SIG-M5 treated with dmso at 0.1 percent for 504 hours (cell line): ENCODE measurements around the gene HNRNPCL1.
"Not testable (repeated sequence)": the region's sequence is repeated elsewhere in the genome, so short reads cannot be mapped to it uniquely, and the experiment has no call there.

ENCODE experiments used
- DNase-seq: peaks from one replicate; lab custom pipeline; 2025; ENCODE audit not compliant: unreplicated experiment; lab: John Stamatoyannopoulos, UW

Gene HNRNPCL1

GRCh38 chr1:12848620-12849019 is at the start of gene HNRNPCL1:
Gene HNRNPCL1 (minus strand): TSS chr1:12848720. CDS start chr1:12848289, 431 bp downstream.
- DNase-seq, result not testable (repeated sequence)

- DNase-seq, result not testable (repeated sequence)
Observed at GRCh38 chr1:12898170-12898569, 49.6 kb upstream of the HNRNPCL1 start, which contains the start of gene PRAMEF10. Gene PRAMEF10 (minus strand): TSS chr1:12898270. CDS start chr1:12895847, 2,423 bp downstream.

DNA sequence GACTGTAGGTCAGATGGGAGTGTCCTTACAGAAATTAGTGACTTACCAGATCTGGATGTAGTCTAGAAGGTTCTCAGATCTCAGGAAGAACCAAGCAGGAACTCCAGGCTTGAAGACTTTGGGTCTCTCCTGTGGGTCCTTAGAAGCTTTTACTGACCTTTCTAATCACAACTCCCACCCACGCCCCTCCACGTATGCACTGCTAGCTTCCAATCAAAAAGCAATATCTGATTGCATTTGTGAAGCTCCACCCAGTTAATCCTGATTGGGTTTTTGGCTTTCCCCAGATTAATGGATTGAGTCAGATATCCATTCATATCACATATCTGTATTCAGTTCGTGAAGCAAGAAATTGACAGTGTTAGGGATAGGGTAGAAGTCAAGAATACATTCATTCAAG is 37.6 kb upstream of the HNRNPCL1 start, which contains the start of gene PRAMEF4:
PRAMEF4 (minus strand) TSS at position 101 of the 400 bp plus-strand sequence. CDS start 2,807 bp downstream, outside the sequence.
- not testable (repeated sequence) for DNase-seq

GRCh38 chr1:12878453-12878852 is 29.9 kb upstream of the HNRNPCL1 start:
- DNase-seq, result not testable (repeated sequence)

DNA sequence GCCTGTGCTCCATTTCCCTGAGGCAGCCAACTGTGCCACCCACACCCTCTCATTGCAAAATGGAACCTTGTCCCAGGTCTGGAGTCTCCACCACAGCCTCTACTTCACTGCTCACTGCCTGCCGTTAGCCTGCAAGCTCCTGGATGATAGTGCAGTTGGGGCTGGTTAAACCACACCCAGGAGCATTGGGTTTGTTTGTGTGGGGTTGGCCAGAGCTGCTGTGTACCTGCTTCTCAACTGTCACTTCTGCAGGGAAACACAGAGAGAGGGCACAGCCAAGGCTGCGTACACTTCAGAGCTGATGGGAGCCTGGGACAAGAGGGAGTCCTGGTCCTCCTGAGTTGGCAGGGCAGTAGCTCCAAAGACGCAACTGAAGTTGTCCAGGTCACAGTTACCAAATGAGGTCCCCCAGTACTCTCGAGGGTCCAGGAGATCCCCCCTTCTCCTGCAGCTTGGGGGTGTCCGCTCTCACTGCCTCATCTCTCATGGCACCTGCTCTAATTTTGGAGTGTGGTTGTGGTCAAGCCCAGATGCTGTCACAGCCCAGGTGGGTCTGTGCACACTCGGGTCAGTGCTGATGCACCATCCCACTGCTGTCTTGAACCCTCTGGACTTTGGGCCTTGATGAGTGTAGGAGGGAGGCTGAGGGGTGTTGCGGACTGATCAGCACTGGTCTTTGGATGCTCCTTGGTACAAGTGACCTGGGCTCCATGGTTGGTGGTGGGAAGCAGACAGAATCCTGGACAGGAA is 14.8 kb upstream of the HNRNPCL1 start:
- DNase-seq, result not testable (repeated sequence)

DNA sequence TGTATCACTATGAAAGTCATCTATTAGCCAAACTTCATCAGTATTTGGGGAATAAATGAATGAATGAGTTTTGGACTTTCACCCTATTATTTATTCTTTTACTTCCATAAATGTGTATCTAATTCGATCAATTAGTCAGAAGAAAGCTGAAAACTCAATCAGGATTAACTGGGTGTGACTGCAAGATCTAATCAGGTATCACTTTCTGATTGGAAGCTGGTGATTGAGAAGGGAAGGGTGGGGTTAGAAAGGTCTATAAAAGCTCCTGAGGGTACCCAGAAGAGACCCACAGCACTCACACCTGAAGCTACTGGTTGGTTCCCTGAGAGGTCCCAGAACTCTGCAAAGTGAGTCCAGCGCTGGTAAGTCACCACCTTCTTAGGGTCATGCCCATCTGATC is 8.3 kb upstream of the HNRNPCL1 start, which contains the start of gene PRAMEF2:
PRAMEF2 (plus strand) TSS at position 301 of the 400 bp plus-strand sequence. CDS start 1,924 bp downstream, outside the sequence.
- DNase-seq, result not testable (repeated sequence)

DNA sequence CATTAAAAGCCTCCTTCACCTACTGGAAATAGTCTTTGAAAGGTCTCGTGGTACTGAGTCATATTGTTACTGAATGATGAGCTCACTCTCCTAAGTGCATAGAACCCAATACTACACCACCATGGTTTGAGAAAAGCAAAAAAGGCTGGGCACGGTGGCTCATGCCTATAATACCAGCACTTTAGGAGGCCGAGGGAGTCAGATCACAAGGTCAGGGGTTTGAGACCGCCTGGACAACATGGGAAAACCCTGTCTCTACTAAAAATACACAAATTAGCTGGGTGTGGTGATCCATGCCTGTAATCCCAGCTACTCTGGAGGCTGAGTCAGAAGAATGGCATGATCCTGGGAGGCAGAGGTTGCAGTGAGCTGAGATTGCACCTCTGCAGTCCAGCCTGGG is 3.3 kb upstream of the HNRNPCL1 start:
- no peak for DNase-seq

DNA sequence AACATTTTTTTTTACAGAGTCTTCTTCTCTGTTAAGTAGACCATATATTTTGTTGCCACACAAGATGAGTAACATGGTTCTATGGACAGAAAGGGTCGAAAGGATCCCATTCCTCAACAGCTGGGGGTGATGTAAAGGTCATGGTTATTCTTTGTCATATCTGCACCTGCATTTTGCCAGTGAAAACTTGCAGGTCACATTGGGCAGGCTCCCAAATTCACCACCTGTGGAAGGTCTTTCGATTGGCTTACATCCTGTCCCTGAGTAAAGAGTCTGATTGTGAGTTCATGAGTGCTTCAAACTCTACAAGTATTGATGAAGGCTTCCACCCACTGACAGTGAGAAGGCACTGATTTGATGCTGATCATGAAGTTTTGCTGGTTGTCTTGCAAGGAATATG is 15.3 kb downstream of the HNRNPCL1 start:
- not testable (repeated sequence) for DNase-seq

DNA sequence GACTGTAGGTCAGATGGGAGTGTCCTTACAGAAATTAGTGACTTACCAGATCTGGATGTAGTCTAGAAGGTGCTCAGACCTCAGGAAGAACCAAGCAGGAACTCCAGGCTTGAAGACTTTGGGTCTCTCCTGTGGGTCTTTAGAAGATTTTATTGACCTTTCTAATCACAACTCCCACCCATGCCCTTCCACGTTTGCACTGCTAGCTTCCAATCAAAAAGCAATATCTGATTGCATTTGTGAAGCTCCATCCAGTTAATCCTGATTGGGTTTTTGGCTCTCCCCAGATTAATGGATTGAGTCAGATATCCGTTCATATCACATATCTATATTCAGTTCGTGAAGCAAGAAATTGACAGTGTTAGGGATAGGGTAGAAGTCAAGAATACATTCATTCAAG is 17.2 kb downstream of the HNRNPCL1 start, which contains the start of gene PRAMEF11:
PRAMEF11 (minus strand) TSS at position 101 of the 400 bp plus-strand sequence. CDS start 2,621 bp downstream, outside the sequence.
- not testable (repeated sequence) for DNase-seq

- not testable (repeated sequence) for DNase-seq
Observed at GRCh38 chr1:12819061-12819460, 29.5 kb downstream of the HNRNPCL1 start.

DNA sequence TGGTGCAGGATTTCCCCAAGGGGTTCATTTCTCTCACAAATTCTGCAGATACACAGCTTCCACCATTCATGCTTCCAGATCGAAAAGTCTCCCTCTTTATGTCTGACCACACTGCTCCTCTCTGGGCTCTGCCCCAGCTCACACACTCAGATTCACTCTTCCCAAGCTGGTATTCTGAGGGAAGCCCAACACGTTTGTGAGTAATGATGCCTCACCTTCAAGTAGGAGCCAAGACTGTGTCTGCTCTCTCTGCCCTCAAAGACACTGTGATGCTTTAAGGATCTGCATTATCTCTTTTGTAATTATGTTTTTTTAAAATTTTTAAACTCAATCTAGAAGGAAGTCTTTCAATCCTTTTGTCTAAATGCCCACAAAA is 37.1 kb downstream of the HNRNPCL1 start:
- no peak for DNase-seq

DNA sequence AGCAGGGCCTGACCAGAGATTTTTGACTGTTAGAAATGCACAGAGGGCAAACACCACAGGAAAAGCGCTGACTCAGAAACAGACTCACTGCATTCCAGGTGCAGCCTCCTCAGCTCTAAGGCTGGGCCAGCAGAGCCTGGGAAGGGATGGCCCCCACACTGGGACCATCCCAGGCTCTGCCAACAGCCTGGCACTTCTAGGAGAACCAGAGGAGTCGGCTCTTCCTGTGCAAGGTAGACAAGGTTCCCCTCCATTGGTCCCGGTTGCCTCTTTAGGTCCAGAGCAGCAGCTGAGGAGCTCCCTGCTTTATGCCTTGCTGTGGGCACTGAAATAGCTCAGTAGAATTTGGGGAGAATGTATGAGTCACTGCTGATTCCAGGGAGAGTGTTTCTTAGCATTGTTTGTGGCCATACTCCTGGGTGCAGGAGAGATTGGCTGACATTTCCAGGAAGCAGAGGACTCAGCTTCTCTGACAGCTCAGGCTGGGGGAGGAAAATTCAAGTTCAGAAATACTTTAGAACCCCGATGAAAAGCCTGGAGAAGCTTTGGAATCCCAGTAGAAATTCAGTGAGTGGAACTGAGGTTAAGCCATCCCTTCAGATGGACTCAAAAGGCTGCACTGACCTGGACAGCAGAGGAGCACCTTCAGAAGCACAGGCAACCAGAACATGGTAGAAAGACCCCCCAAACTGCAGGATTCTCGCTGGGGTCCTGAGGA is 37.7 kb downstream of the HNRNPCL1 start:
- no peak for DNase-seq

DNA sequence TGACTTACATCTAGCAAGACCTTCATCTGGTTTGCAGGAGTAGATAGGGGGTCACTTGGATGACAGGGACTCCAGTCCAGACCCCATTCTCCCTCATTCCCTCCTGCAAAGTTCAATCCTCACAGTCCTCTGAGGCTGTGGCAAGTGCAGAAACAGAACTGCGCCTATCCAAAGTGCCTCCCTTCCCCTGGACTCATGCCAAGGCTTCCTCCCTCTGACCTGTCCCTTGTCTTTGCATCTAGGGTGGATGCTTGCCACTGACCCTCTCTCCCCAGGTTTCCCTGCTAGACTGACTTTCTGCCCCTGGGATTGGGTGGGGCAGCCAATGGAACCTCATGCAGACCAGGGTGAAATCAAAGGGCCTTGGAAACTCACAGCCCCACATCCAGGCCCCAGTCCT is 38.6 kb downstream of the HNRNPCL1 start:
- no peak for DNase-seq

DNA sequence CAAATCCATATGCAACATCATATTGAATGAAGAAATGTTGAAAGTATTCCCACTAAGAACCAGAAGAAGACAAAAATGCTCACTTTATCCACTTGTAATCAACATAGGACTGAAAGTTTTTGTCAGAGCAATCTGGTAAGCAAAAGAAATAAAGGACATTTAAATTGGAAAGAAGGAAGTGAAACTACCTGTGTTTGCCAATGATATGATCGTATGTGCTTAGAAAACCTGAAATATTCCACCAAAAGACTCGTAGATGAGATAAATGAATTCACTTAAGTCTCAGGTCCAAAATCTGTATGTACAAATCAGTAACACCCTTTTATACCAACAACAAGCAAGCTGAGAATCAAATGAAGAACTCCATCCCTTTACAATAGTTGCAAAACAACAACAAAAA is 48.8 kb downstream of the HNRNPCL1 start:
- no peak for DNase-seq

DNA sequence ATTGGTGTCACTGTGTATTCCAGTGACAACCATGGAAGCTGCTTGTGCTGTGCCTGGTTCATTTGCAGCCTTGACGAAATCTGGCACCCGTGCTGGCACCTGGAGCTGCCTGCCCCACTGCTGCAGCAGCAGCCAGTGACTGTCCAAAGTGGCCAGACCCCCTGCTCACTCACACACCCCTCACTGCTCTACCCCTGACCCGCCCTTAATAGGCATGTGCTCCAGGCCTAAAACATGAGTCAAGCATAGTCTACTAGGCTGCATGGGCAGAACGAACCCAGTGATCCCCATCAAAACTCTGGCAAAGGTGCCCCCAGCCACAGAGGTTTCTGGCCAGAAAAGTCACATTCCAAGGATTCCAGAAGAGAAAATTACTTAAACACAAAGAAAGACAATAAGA is 49.6 kb downstream of the HNRNPCL1 start:
- no peak for DNase-seq
